Breast epithelium (tissue), 4 donors: ENCODE measurements around the gene CSNK2A1. TPM values are rescaled to one million over a fixed set of nuclear protein-coding genes. Genes with fewer than 3 reads are reported as not detected.
A peak's percentile ranks its signal among the peaks of the same experiment; 100 is the strongest.

Source experiments
- DNase-seq, 2 donors: peaks; one replicate each; pipeline ENCODE4 v3.0.0-alpha.2; 2019; ENCODE audit warnings: low spot score in 2 of 2
- H3K27ac ChIP-seq, 2 donors: fragments of 200-600 bp; sonication (generic) in 1 of 2; one replicate each; pipeline ENCODE4 v1.5.1; 2016 to 2019; ENCODE audit warnings: mild to moderate bottlenecking in 1 of 2
- H3K27me3 ChIP-seq, 2 donors: fragments of 200-600 bp; sonication (generic) in 1 of 2; one replicate each; pipeline versions ENCODE4 v1.5.1 to v1.6.0; 2017 to 2019; ENCODE audit warnings: control low read depth in 1 of 2, mild to moderate bottlenecking in 1 of 2
- H3K36me3 ChIP-seq: fragments of 200-600 bp; one replicate; pipeline ENCODE4 v1.5.1; 2019
- H3K4me1 ChIP-seq, 2 donors: fragments of 200-600 bp; sonication (generic); one replicate each; pipeline ENCODE4 v1.5.1; 2016 to 2019; ENCODE audit warnings: control low read depth in 1 of 2
- H3K4me3 ChIP-seq, 3 donors: fragments of 200-600 bp; sonication (generic); 1 replicate in 2 of 3; 2 replicates in 1 of 3; pipeline ENCODE4 v1.5.1; 2016 to 2019; ENCODE audit warnings: mild to moderate bottlenecking in 3 of 3, moderate library complexity in 2 of 3
- H3K9me3 ChIP-seq, 2 donors: fragments of 200-600 bp; sonication (generic) in 1 of 2; one replicate each; pipeline ENCODE4 v1.5.1; 2016 to 2019; ENCODE audit warnings: control low read depth in 1 of 2
- POLR2A ChIP-seq: fragments of 450-650 bp; IDR thresholded peaks from one replicate; pipeline ENCODE4 v1.6.1; 2016; ENCODE audit warnings: antibody characterized with exemption, mild to moderate bottlenecking, moderate library complexity
- POLR2AphosphoS5 ChIP-seq, 3 donors: sonication (generic); formaldehyde crosslinking; IDR thresholded peaks; one replicate each; pipeline ENCODE4 v1.6.1; 2017; ENCODE audit warnings: antibody characterized with exemption in 3 of 3
- intact Hi-C: fragments of 100-400 bp; cut with DNase I; formaldehyde crosslinking; loops from one replicate; pipeline ENCODE4 v1.15.1; 2023; ENCODE audit warnings: low total_unique reads
- total RNA-seq, 3 donors: library from RNA; depleted of rRNA; stranded (reverse); fragments of >200 nt; gene quantifications; one replicate each; pipeline ENCODE4 v1.1.0, GENCODE V29; 2016
- TF ChIP-seq, protein P1 (sequence below), 3 donors: fragments of 450-650 bp; IDR thresholded peaks; one replicate each; pipeline ENCODE4 v1.5.1; 2016 to 2017; ENCODE audit warnings: antibody characterized with exemption in 3 of 3, mild to moderate bottlenecking in 3 of 3, moderate library complexity in 3 of 3

CSNK2A1 gene
- total RNA-seq, 3 donors from 2014 or later, result 55.0 to 90.9 (median 77.7) TPM

DNA sequence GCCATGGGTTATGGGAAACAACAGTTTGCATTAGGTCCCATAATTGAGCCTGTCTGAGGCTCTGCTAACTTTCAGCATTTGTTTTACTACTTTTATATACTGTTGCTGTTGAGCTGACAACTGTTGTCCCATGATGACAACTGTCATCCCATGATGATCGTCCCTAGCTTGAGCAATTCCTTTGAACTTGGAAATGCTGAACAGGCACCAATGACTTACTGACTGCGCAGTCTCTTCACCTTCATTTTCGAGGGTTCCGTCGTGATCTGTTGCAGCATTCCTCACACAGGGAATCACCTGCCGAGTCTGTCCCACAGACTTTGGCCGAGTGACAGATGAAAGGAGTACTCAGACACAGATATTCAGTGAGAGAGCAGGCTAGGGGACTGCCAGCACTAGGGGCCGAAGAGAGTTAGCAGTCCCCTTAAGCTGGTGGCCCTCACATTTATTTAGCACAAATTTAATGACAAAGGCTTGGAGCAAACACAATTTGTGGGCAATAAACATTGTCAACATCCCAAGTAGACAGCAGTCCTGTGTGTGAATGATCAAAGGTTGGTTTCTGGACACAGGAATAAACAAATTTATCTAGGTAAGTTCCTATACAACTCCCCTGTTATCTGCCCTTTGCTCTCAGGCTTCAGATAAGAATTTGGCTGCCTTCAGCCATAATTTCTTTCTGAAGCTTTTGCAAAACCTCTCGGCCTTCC lies 71.3 kb downstream of the CSNK2A1 start:
- DNase-seq, result no peak
- intact Hi-C loops, result loop anchor here (1.0 kb wide), 1 partner anchor 44 kb away; no protein-coding TSS in a partner anchor
- Histone ChIP-seq H3K27ac (no peak overlapping the region), H3K4me1 (no peaks in the 10 kb centered on the region), H3K9me3 (no peaks in the 10 kb centered on the region), H3K27me3 (no peaks in the 10 kb centered on the region), H3K4me3 (no peak overlapping the region), H3K36me3 (no peaks in the 10 kb centered on the region)
- no peak for TF ChIP-seq POLR2A
- no peak for TF ChIP-seq POLR2AphosphoS5 (IDR thresholded peaks at IDR 0.05)
- TF ChIP-seq, protein P1, sequence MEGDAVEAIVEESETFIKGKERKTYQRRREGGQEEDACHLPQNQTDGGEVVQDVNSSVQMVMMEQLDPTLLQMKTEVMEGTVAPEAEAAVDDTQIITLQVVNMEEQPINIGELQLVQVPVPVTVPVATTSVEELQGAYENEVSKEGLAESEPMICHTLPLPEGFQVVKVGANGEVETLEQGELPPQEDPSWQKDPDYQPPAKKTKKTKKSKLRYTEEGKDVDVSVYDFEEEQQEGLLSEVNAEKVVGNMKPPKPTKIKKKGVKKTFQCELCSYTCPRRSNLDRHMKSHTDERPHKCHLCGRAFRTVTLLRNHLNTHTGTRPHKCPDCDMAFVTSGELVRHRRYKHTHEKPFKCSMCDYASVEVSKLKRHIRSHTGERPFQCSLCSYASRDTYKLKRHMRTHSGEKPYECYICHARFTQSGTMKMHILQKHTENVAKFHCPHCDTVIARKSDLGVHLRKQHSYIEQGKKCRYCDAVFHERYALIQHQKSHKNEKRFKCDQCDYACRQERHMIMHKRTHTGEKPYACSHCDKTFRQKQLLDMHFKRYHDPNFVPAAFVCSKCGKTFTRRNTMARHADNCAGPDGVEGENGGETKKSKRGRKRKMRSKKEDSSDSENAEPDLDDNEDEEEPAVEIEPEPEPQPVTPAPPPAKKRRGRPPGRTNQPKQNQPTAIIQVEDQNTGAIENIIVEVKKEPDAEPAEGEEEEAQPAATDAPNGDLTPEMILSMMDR (IDR thresholded peaks at IDR 0.05), result no peak

DNA sequence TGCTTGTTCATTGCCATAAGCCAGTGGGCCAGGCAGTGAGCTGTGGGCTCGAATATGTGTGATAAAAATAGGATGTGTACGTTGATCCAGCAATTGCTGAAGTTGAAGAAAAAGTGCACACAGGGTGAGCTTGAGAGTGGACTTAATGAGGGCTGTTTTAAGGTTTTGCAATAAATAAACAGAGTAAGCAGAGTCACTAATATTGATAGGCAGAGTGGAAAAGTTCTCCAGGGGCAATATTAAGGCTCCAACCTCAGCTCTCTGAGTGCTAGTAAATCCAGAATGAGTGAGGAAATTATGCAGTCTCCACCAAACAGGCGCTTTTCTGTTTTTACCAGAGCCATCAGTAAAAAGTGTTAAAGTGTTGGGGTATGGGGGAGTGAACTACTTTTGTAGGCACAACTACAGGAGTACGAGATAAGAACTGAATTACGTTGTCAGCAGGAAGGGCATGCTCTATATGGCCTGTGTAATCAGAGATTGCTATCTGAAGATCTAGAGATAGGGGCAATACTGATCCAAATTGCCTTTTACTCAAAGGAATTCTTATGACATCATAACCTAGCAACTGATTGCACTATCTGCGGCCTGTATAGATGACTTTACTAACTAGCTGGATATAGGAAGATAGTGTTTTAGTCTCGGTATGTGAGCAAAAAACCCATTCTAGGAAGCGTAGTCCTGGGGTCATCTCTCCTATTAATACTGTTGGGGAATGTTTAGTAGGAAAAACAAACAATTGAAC lies 73.7 kb downstream of the CSNK2A1 start:
- H3K9me3 ChIP-seq, result no peaks in the 10 kb centered on the region
- TF ChIP-seq POLR2A, result no peak
- no peak for TF ChIP-seq POLR2AphosphoS5 (IDR thresholded peaks at IDR 0.05)
- TF ChIP-seq, protein P1 (IDR thresholded peaks at IDR 0.05), result no peak
- no peaks in the 10 kb centered on the region for H3K4me1 ChIP-seq
- no peak overlapping the region for H3K27ac ChIP-seq
- intact Hi-C loops, result no loop called here
- no peaks in the 10 kb centered on the region for H3K27me3 ChIP-seq
- H3K4me3 ChIP-seq, result no peak overlapping the region
- no peaks in the 10 kb centered on the region for H3K36me3 ChIP-seq
- DNase-seq, result no peak

DNA sequence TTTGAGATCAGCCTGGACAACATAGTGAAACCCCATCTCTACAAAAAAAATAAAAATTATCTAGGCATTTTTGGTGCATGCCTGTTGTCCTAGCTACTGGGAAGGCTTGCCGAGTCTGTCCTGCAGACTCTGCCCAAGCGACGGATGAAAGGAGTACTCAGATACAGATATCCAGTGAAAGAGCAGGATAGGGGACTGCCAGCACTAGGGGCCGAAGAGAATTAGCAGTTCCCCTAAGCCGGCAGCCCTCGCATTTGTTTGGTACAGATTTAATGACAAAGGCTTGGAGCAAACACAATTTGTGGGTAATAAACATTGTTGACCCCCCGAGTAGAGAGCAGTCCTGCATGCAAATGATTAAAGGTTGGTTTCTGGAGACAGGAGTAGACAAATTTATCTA lies 75.8 kb downstream of the CSNK2A1 start:
- Histone ChIP-seq H3K9me3 (no peaks in the 10 kb centered on the region), H3K4me1 (no peaks in the 10 kb centered on the region), H3K27ac (no peak overlapping the region), H3K27me3 (no peaks in the 10 kb centered on the region), H3K4me3 (no peak overlapping the region), H3K36me3 (no peaks in the 10 kb centered on the region)
- TF ChIP-seq POLR2A, result no peak
- TF ChIP-seq POLR2AphosphoS5 (IDR thresholded peaks at IDR 0.05), result no peak
- TF ChIP-seq, protein P1 (IDR thresholded peaks at IDR 0.05), result no peak
- intact Hi-C loops, result no loop called here
- no peak for DNase-seq

DNA sequence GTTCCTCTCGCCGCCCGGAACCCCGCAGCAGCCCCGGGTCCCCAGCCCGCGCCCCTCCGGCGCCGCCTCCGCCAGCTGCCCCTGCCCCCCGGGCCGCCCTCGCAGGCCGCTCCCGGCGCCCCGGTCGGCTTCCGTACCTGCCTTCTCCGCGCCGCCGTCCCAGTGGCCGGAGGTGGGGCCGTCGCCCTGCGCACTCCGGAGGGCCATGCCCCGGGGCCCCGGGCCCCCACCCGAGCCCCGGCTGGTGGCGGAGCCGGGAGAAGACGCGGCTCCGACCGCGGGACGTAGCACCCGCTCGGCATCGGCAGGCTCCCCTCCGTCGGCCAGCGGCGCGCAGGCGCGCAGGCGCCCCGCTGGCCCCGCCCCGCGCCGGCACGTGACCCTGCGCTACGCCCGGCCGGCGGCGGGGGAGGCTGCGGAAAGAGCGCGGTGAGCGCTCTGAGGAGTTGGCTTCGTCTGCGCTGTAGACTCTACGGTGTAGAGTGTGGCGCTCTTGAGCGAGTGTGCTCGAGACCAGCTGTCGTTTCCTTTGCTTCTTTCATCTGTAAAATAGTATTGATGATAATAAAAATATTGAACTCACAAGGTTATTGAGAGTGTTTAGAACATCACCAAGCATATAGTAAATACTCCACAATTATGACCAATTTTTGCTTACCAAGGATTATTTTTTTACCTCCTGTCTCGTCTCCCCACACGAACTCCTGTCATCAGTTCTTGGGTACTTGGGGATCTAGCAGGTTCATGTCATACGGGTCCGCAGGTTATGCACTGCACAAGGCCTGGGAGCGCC lies 81.2 kb downstream of the CSNK2A1 start, which contains the start of gene TBC1D20:
TSS of gene TBC1D20 (minus strand) at position 335 of the 793 bp plus-strand sequence. CDS start at position 207, 128 bp downstream.
- Histone ChIP-seq H3K4me3 (peak within 1 kb of the TSS; percentile 73 to 96 (median 91)), H3K36me3 (no peaks in the 10 kb centered on the region), H3K4me1 (no peaks in the 10 kb centered on the region), H3K9me3 (no peaks in the 10 kb centered on the region), H3K27me3 (no peaks in the 10 kb centered on the region), H3K27ac (peak within 1 kb of the TSS; percentile 90 to 94)
- intact Hi-C loops, result no loop called here
- TF ChIP-seq POLR2AphosphoS5 (IDR thresholded peaks at IDR 0.05) (peak; percentile 11 to 70 (median 55)), POLR2A (no peak)
- TF ChIP-seq, protein P1 (IDR thresholded peaks at IDR 0.05), result peak in 1 of 3 donors; percentile 9
- peak; percentile 75 to 77 for DNase-seq
